HG03045 (cell line): ENCODE measurements around the gene SPATA32.

ENCODE experiments used
- ATAC-seq: cut with Tn5 transposase; IDR thresholded peaks from one replicate; pipeline ENCODE4 v1.9.1; 2021; ENCODE audit warnings: mild to moderate bottlenecking, moderate library complexity; ENCODE audit not compliant: unreplicated experiment

SPATA32 gene

GRCh38 chr17:45230410-45230786 is 31.5 kb downstream of the SPATA32 start:
- no peak for ATAC-seq

DNA sequence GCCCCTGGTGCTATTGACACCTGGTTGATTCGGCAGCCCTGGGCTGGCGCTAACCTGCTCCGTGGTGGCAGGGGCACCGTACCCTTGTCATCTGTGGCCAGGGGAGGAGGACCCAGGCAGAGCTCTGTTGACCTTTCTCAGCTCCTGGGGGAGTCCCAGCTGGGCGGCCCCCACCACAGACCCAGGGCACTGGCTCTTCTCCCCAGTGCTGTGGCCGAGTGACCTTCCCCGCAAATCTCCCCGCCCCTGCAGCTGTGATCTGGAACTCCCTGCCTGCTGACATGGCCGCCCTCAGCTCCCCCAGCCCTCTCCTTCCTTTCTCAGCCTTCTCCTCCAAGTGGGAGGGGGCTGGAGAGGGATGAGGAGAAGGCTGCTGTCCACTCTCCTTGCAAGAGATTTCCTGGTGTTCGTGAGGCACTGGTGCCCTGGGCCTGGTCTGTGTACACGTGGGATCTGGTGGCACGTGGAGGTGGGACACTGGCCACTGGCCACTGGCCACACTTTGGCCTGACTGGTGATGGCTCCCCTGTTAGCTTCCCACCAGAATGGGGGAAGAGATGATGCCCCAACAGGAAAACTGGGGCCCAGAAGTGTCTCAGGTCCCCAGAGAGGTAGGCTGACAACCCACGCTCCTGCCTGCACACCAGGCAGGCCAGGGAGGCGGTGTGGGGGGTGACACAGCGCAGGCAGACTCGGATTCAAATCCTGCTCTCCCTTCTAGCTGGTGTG is 32.0 kb downstream of the SPATA32 start:
- ATAC-seq, result no peak

GRCh38 chr17:45228763-45229539 is 32.9 kb downstream of the SPATA32 start:
- peak; percentile 29 for ATAC-seq

GRCh38 chr17:45227926-45228762 is 33.8 kb downstream of the SPATA32 start:
- no peak for ATAC-seq

DNA sequence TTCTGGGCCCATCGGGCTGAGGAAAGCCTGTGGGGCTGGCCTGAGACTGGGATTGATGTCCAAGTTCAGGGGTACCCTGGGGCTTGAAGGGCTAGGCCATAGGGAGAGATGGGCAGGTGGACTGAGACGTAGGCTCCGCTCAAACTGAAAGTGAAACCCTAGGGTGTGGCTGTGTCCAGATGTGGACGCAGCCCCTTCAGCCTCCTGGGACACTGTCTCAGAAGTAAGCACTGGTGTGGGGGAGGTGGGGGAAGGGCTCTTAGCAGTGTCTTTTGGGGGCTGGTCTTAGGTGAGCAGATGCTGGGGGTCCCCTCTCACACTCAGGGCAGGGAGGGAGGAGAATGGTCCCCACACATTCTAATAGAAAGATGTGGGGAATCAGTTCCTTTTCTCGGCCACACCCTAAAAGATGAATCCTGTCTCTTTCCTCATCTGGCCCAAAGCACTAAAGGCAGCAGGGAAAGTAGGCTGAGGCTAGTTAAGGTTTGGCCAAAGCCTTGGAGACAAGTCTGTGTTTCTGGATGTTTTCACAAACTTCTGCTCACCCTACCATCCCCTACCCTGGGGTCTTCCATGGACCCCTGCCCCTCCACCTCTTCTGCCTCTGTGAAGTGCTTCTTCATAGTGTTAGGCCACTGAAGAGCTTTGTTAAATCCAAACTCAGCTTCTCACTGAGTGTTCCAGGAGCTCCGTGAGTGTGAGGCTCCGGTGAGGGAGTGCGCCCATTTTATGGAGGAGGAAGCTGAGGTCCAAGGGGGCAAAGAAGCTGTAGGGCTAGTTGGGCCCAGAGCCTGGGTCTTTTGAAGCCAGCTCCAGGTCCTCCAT is 34.6 kb downstream of the SPATA32 start:
- ATAC-seq, result no peak

- no peak for ATAC-seq
These were observed 35.3 kb downstream of the SPATA32 start for GRCh38 chr17:45226576-45226975.

GRCh38 chr17:45225964-45226530 is 35.8 kb downstream of the SPATA32 start:
- ATAC-seq, result peak; percentile 32

- no peak for ATAC-seq
These were observed 36.7 kb downstream of the SPATA32 start for GRCh38 chr17:45225051-45225700.

GRCh38 chr17:45224671-45225050 is 37.2 kb downstream of the SPATA32 start:
- no peak for ATAC-seq

DNA sequence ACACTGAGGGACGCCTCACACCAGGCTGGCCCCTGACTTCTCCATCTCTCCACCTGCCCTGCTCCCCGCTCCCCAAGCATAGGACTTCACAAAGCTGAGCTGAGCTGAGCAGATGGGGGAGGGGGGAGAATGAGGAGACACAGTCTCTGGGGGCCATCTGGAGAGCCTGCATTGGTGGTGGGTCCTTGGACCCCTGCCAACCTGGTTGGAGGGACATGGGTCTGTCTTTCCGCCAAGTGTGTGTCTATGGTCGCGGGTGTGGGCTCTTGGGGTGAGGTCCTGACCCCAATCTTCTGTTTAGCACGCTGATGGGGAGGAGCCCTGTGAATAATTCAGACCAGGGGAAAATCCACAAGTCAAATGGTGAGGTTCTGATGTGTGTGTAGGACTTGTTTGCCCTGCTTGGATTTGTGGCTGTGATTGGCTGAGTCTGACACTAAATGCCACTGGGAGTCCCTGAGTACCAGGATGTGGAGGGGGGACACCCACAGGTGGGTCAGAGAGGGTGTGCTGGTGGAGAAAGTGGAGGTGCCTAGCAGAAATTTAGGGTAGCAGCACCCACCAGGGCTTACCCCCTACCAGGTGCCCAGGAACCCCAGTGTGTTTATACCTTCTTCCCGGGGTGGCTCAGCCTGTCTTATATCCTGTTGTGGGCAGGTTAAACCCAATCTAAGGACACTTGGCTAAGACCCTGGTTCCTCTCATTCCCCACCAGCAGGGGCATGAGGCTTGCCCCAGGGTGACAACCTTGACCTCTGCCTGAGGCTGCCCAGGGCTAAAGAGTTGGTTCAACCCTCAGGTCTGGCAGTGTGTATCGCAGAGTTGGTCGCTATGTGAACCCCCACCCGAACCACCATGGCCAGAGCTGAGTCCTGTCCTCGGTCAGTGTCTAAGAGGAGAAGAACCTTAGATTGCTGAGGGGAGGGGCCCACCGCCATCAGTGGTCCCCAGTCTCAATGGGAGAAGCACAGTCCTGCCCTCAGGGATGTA is 38.1 kb downstream of the SPATA32 start:
- no peak for ATAC-seq

DNA sequence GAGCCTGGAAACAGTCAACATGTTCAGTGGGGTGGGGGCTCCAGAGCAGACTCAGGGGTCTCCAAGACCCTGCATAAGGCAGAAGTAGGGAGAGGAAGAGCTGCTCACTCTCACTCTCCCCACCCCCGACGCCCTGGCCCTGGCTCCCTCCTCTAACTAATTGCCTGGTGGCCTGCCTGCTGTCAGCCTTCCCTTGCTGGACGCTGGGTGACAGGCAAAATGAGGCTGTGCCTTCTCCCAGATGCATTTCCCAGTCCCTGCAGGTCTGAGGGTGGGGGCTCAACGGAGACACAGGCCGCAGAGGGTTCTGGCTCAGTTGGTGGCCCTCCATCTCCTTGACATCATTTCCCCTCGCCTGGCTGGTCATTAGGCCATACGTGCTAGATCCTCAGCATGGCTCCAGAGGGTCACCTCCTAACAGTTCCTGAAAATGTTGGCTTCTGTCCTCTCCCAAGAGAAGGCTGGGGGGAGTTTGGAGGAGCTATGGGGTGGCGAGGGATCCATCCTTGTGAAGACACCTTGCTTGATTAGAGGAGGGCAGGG is 38.8 kb downstream of the SPATA32 start:
- no peak for ATAC-seq

DNA sequence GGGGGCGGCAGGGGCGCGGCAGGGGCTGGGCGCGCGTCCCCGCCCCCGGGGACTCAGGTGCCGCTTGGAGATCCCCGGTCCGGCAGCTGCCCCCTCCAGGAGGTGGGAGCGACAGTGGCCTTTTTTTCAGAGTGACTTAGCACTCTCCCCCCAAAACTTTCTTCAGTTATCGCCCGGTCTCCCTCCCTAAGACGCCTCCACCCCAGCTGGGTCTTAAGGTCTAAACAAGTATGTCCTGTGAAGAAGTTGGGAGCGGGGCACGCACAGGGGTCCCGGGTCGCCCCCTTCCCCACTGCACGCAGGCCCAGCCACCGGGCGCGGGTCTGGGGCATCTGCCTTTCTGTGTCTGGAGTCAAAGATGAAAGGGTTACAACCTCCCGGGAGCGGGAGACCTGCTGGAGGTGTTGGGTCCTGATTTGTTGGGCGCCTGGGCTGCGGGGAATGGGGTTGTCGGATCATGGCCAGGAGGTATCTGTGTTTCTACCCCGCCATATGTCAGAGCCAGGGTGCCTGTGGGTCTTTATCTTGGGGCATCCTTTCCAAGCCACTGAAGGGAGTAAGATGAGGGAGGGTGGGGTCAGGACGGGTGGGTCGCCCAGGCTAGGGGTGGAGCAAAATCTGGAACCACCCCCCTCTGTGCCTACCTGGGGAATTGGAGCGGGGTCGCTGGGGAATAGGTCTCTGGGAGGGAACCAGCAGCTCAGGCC is 39.5 kb downstream of the SPATA32 start:
- ATAC-seq, result no peak

DNA sequence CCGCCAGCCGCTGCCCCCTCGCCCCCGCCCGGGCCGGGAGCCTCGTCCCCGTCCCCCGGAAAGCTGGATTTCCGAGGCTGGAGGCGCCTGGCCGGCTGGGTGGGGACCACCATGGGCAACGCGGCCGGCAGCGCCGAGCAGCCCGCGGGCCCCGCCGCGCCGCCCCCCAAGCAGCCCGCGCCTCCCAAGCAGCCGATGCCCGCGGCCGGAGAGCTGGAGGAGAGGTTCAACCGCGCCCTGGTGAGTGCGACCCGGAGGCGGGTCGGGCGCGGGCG is 39.9 kb downstream of the SPATA32 start:
- ATAC-seq, result no peak

- ATAC-seq, result no peak
These were observed 40.5 kb downstream of the SPATA32 start, which contains the start of gene FMNL1 for GRCh38 chr17:45221081-45222013. Gene FMNL1 (plus strand): TSS chr17:45221885. CDS start chr17:45222125, 240 bp downstream.

DNA sequence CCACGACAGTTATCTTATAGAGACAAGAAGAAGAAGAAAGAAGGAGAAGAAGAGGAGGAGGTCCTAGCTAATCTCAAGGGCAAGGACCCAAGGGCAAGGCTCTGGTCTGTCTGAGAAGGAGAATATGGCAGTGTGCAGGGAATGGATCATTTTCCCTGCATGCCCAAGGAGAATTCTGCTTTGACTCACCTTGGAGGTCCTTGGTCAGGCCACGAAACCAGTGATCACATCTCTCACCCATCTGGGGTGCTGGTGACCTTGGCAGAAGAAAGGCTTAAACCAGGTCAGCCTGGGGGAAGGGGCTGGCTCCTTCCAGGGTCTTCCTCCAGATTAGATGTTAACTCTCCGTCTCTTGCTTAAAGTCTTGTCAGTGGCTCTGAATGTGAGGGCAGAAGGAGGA is 41.8 kb downstream of the SPATA32 start:
- no peak for ATAC-seq

DNA sequence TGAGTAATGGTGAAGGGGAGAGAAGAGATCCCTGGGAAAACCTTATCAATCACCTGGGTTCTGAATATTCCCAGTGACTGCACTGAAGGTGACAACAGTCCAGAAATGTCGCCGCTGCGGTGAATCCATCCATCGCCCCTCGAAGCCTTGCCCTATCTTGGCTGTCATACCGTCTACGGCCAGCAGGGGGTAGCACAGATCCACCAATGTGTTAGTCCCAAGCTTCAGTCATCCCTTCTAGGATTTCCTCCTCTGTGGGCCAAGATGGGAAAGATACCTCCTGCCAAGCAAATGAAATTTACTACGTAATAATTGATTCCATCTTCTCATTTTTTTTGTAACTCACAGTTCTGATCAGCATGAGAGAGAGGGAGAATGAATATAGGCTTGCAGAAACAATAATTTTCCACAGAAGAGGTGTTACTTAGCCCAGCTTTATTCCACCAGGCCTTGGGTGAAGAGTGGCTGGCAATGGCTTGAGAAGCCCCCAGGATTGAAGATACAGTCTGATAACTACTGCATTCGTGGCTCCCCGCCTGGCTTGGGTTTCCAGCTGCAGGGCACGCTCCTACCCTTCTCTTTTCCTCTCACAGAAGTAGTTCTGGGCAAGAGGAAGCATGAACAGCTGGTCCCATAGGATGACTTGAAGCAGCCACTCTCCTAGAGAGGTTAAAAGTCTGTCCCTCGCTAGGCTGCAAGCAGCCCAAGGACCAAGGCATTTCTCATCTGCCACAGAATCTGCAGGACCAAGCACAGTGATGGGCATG is 42.8 kb downstream of the SPATA32 start:
- ATAC-seq, result no peak
